ENCODE results near the gene HS1BP3. TPM values are rescaled to one million over a fixed set of nuclear protein-coding genes. Genes with fewer than 3 reads are reported as not detected.

HS1BP3 gene
- total and polyA plus RNA-seq, 8 donors = 9.5 to 16.8 (median 10.8) TPM

DNA sequence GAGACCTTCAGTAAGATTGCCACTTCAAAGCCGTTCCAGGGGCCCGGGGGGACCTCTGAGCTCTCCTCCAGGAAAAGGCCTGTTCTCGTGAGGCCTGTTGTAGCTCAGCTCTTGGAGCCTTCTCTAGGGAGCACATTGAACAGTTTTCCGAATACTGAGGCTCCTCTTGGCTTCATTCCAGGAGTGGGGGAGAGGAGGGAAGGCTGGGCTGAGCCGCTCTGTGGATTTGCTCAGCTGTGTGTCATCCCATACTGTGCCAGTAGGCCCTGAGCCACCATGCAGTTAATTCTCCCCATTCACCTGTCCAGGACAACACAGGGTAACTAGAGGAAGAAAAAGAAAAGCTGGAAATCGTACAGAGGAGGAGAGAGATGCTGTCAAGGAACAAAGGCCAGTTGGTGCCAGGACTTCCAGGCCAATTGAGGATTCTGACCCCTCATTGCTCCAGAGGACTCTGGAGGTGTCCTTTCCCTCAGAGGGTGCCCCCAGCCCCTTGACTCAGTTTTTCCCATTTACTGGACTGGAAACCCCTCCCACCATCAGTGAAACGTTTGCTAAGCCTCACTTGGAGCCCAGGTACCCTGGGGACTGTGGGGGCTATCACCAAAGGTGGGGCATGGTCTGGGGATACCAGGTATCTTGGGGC is 41.4 kb downstream of the HS1BP3 start:
- peak in 1 of 4 donors; percentile 16 for ATAC-seq

DNA sequence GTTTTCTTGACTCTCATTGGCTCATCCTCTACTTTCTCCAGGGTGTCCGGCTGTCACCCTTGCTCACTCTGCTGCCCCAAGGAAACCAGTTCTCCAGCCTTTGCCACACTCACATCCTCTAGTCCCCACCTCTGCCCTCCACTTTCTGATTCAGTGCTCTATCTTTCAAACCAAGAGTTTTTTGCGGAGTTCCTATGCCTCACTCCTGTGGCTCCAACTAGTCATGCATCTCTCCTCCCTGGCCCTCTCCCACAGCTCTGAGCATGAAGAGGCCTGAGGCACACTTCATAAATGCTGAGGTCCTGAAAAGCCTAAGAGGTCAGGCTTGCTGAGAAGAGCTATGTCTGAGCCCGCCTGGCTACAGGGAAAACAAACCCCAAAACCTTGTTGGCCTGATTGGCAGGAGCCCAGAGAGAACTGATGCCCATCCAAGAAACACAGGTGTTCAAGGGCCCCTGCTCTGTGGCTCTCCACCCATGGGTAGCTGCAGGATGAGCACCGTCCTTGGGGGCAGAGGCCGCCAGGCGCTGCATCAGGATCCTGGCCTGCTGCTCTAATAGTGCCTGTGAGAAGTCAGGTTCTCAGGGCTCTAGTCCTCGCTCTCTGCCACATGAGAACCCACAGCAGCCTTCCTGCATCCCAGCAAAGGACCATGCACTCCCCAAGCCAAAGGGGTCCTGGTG is 42.1 kb downstream of the HS1BP3 start:
- Histone ChIP-seq H3K4me1 (peaks cover 0 to 9% (median 0%) of the 10 kb centered on the region in 3 donors), H3K27me3 (no peaks in the 10 kb centered on the region), H3K36me3 (no peaks in the 10 kb centered on the region), H3K4me3 (no peak overlapping the region), H3K27ac (no peak overlapping the region), H3K9me3 (no peaks in the 10 kb centered on the region)
- ATAC-seq (no peak), FAIRE-seq (no peak), DNase-seq (peak in 2 of 6 donors; percentile 28)
- intact Hi-C loops (cut with DNase I) = no loop called here
- TF ChIP-seq, protein P1, sequence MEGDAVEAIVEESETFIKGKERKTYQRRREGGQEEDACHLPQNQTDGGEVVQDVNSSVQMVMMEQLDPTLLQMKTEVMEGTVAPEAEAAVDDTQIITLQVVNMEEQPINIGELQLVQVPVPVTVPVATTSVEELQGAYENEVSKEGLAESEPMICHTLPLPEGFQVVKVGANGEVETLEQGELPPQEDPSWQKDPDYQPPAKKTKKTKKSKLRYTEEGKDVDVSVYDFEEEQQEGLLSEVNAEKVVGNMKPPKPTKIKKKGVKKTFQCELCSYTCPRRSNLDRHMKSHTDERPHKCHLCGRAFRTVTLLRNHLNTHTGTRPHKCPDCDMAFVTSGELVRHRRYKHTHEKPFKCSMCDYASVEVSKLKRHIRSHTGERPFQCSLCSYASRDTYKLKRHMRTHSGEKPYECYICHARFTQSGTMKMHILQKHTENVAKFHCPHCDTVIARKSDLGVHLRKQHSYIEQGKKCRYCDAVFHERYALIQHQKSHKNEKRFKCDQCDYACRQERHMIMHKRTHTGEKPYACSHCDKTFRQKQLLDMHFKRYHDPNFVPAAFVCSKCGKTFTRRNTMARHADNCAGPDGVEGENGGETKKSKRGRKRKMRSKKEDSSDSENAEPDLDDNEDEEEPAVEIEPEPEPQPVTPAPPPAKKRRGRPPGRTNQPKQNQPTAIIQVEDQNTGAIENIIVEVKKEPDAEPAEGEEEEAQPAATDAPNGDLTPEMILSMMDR (IDR thresholded peaks at IDR 0.05) = no peak
- 82 to 92% methylated on average over 7 of the region's 7 CpGs for WGBS, 2 donors

More for the DNA sequence above, 41.4 kb downstream of the HS1BP3 start:
- TF ChIP-seq, protein P1 (IDR thresholded peaks at IDR 0.05) = no peak
- no peaks in the 10 kb centered on the region for H3K36me3 ChIP-seq
- FAIRE-seq = no peak
- 71 to 74% methylated on average over 7 of the region's 7 CpGs for WGBS, 2 donors
- H3K27me3 ChIP-seq = no peaks in the 10 kb centered on the region
- no peaks in the 10 kb centered on the region for H3K9me3 ChIP-seq
- peak in 2 of 6 donors; percentile 13 to 27 for DNase-seq
- H3K27ac ChIP-seq = no peak overlapping the region
- no peak overlapping the region for H3K4me3 ChIP-seq
- H3K4me1 ChIP-seq = peaks cover 0 to 9% (median 0%) of the 10 kb centered on the region in 3 donors
- intact Hi-C loops (cut with DNase I) = no loop called here

DNA sequence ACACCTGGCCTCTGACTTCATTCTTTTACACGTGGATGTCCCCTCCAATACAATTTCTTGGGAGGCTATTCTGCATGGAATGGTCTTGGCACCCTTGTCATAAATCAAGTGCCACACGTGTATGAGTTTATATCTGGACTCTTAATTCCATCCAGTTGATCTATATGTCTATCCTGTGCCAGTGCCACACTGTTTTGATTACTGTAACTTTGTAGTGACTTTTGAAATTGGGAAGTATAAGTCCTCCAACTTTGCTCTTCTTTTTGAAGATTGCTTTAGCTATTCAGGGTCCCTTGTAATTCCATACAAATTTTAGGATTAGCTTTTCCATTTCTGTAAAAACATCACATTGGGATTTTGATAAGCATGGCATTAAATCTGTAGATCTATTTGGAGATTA is 43.5 kb downstream of the HS1BP3 start:
- ATAC-seq = no peak
- no peak for FAIRE-seq
- intact Hi-C loops (cut with DNase I) = no loop called here

DNA sequence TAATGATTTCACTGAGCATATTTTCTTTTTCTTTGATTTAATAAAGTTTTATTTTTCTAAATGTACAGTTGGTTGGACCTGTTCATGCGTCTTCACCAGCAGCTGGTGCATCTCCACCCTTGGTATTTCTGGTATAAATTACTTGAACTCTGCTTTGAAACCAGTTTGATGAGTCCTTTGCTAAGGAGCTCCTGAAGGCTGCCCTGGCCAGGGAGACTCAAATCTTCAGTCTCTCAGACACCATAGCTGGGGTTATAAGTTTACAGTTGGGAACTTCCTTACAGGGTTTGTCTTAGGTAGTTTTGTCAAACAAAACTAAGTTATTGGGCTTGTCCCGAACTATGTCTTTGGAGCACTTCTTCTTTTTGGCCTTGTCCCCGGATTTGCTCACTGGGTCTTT is 44.7 kb downstream of the HS1BP3 start:
- peak in 1 of 6 donors; percentile 7 for DNase-seq
- no peaks in the 10 kb centered on the region for H3K4me1 ChIP-seq
- no peaks in the 10 kb centered on the region for H3K36me3 ChIP-seq
- no peak for FAIRE-seq
- no peak for ATAC-seq
- intact Hi-C loops (cut with DNase I) = no loop called here
- TF ChIP-seq, protein P1 (IDR thresholded peaks at IDR 0.05) = no peak
- 74 to 75% methylated on average over 3 of the region's 3 CpGs for WGBS, 2 donors
- H3K27me3 ChIP-seq = no peaks in the 10 kb centered on the region
- no peaks in the 10 kb centered on the region for H3K9me3 ChIP-seq
- H3K27ac ChIP-seq = no peak overlapping the region
- H3K4me3 ChIP-seq = no peak overlapping the region

More for the DNA sequence above, 43.5 kb downstream of the HS1BP3 start:
- Histone ChIP-seq H3K4me1 (peaks cover 0 to 5% (median 0%) of the 10 kb centered on the region in 3 donors), H3K9me3 (no peaks in the 10 kb centered on the region), H3K27ac (no peak overlapping the region), H3K27me3 (no peaks in the 10 kb centered on the region), H3K4me3 (no peak overlapping the region), H3K36me3 (no peaks in the 10 kb centered on the region)
- TF ChIP-seq, protein P1 (IDR thresholded peaks at IDR 0.05) = no peak
- no peak for DNase-seq
- 91 to 98% methylated on average over 2 of the region's 2 CpGs for WGBS, 2 donors

DNA sequence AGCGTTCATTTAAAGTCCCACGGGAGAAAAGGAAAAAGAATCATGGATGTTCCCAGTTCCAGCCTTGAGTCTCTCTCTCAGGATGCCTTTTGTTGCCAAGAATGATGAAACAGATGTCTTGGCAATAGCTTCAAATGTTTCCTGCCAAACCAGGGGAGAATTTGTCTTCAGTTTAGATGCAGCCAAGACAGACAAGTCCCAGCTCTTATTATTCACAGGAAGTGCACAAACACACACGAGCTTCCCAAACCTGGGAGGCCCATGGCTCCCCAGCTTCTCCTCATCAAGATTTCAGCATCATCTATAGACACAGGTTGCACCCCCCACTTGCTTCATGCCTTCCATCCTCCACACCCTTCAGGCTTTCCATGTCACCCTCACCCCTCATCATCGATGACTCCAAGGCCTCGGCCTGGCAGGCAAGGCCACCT is 45.9 kb downstream of the HS1BP3 start:
- no peak overlapping the region for H3K27ac ChIP-seq
- intact Hi-C loops (cut with DNase I) = no loop called here
- H3K4me3 ChIP-seq = no peak overlapping the region
- ATAC-seq (peak in 2 of 4 donors; percentile 18 to 31), FAIRE-seq (peak; percentile 43), DNase-seq (peak in 1 of 6 donors; percentile 19)
- H3K36me3 ChIP-seq = no peaks in the 10 kb centered on the region
- no peaks in the 10 kb centered on the region for H3K9me3 ChIP-seq
- H3K4me1 ChIP-seq = no peaks in the 10 kb centered on the region
- H3K27me3 ChIP-seq = no peaks in the 10 kb centered on the region
- TF ChIP-seq, protein P1 (IDR thresholded peaks at IDR 0.05) = no peak
- 72 to 76% methylated on average over 5 of the region's 5 CpGs for WGBS, 2 donors

All from pancreas (tissue), 10 donors.